GM10266 (cell line): ENCODE data around the gene OVCA2.

ENCODE experiments used
- DNase-seq: peaks from one replicate; pipeline ENCODE4 v3.0.0; 2012; ENCODE audit errors: extremely low spot score
- CTCF ChIP-seq: IDR thresholded peaks from 2 replicates; pipeline ENCODE4 v1.5.1; 2012; ENCODE audit warnings: mild to moderate bottlenecking, low read depth; ENCODE audit not compliant: control insufficient read depth, insufficient read depth; ENCODE audit errors: missing control alignments

OVCA2 gene

GRCh38 chr17:2035541-2036488 is 6.0 kb upstream of the OVCA2 start:
- DNase-seq, result no peak
- no peak for TF ChIP-seq CTCF

GRCh38 chr17:2037155-2037554 is 4.7 kb upstream of the OVCA2 start:
- DNase-seq, result no peak
- TF ChIP-seq CTCF, result no peak

GRCh38 chr17:2040219-2040827 is 1.5 kb upstream of the OVCA2 start:
- TF ChIP-seq CTCF, result no peak
- DNase-seq, result no peak

GRCh38 chr17:2040942-2041560 is 771 bp upstream of the OVCA2 start:
- DNase-seq, result no peak
- TF ChIP-seq CTCF, result no peak

- DNase-seq, result no peak
Observed at GRCh38 chr17:2042390-2042847, 597 bp downstream of the OVCA2 start.

GRCh38 chr17:2042933-2043332 is 1.1 kb downstream of the OVCA2 start:
- DNase-seq, result no peak
- no peak for TF ChIP-seq CTCF

More at GRCh38 chr17:2042390-2042847, 597 bp downstream of the OVCA2 start:
- no peak for TF ChIP-seq CTCF
